SK-N-MC (cell line): ENCODE results near the gene EFNA3.

Experiments
- EZH2 ChIP-seq: fragments of 200-600 bp; sonication (generic); IDR thresholded peaks from one replicate; pipeline ENCODE4 v1.6.1; 2017; ENCODE audit warnings: antibody characterized with exemption
- POLR2AphosphoS5 ChIP-seq: IDR thresholded peaks from 2 replicates; pipeline ENCODE4 v1.6.1; 2012; ENCODE audit warnings: mild to moderate bottlenecking, low read depth, low read length, borderline replicate concordance

GRCh38 chr1:155069551-155070157, 9.0 kb upstream of the EFNA3 start:
- TF ChIP-seq POLR2AphosphoS5 (no peak), EZH2 (no peak)
